WERI-Rb-1 (cell line): ENCODE results near the gene IL1RAPL2.

Experiments
- DNase-seq: peaks from one replicate; pipeline ENCODE4 v3.0.0-alpha.2; 2020
- H3K27ac ChIP-seq: fragments of 250-450 bp; sonication (Bioruptor Pico); 2 replicates; pipeline ENCODE4 v1.5.1; 2020; ENCODE audit warnings: mild to moderate bottlenecking, moderate library complexity
- H3K27me3 ChIP-seq: fragments of 250-450 bp; sonication (Bioruptor Pico); 2 replicates; pipeline ENCODE4 v1.5.1; 2021; ENCODE audit warnings: mild to moderate bottlenecking, low read depth, moderate library complexity; ENCODE audit not compliant: insufficient read depth, severe bottlenecking
- H3K36me3 ChIP-seq: fragments of 250-450 bp; sonication (Bioruptor Pico); 2 replicates; pipeline ENCODE4 v1.5.1; 2020; ENCODE audit warnings: mild to moderate bottlenecking, moderate library complexity
- H3K4me3 ChIP-seq: 2 replicates; pipeline ENCODE4 v1.5.1; 2011; ENCODE audit warnings: low read depth, mild to moderate bottlenecking, control low read depth, low read length
- H3K9me3 ChIP-seq: fragments of 250-450 bp; sonication (Bioruptor Pico); 2 replicates; pipeline ENCODE4 v1.5.1; 2021; ENCODE audit warnings: mild to moderate bottlenecking, moderate library complexity; ENCODE audit not compliant: severe bottlenecking
- CTCF ChIP-seq: IDR thresholded peaks from 2 replicates; pipeline ENCODE4 v1.5.1; 2011; ENCODE audit warnings: low read depth, mild to moderate bottlenecking, control low read depth, inconsistent platforms, low read length

IL1RAPL2 gene

GRCh38 chrX:105755109-105755508, 1189.1 kb downstream of the IL1RAPL2 start:
- H3K27me3 ChIP-seq: peaks cover 14% of the 10 kb centered on the region
- no peaks in the 10 kb centered on the region for H3K9me3 ChIP-seq
- no peak overlapping the region for H3K27ac ChIP-seq
- DNase-seq: no peak
- no peak overlapping the region for H3K4me3 ChIP-seq
- no peaks in the 10 kb centered on the region for H3K36me3 ChIP-seq
- no peak for TF ChIP-seq CTCF

- H3K36me3 ChIP-seq: no peaks in the 10 kb centered on the region
- TF ChIP-seq CTCF: no peak
- no peak overlapping the region for H3K4me3 ChIP-seq
- peaks cover 19% of the 10 kb centered on the region for H3K27me3 ChIP-seq
- no peak for DNase-seq
- no peak overlapping the region for H3K27ac ChIP-seq
- no peaks in the 10 kb centered on the region for H3K9me3 ChIP-seq
Observed at GRCh38 chrX:105758754-105759153, 1192.8 kb downstream of the IL1RAPL2 start.

- DNase-seq: no peak
- H3K4me3 ChIP-seq: no peak overlapping the region
- no peak overlapping the region for H3K27ac ChIP-seq
- no peaks in the 10 kb centered on the region for H3K36me3 ChIP-seq
- no peak for TF ChIP-seq CTCF
- H3K9me3 ChIP-seq: no peaks in the 10 kb centered on the region
- peaks cover 11% of the 10 kb centered on the region for H3K27me3 ChIP-seq
Observed at GRCh38 chrX:105759598-105759997, 1193.6 kb downstream of the IL1RAPL2 start.

GRCh38 chrX:105765691-105766090, 1199.7 kb downstream of the IL1RAPL2 start:
- TF ChIP-seq CTCF: no peak
- Histone ChIP-seq H3K27me3 (peaks cover 36% of the 10 kb centered on the region), H3K36me3 (no peaks in the 10 kb centered on the region), H3K27ac (no peak overlapping the region), H3K9me3 (no peaks in the 10 kb centered on the region), H3K4me3 (no peak overlapping the region)
- DNase-seq: no peak

GRCh38 chrX:105773801-105774200, 1207.8 kb downstream of the IL1RAPL2 start:
- Histone ChIP-seq H3K27ac (no peak overlapping the region), H3K27me3 (peaks cover 50% of the 10 kb centered on the region), H3K4me3 (no peak overlapping the region), H3K36me3 (no peaks in the 10 kb centered on the region), H3K9me3 (no peaks in the 10 kb centered on the region)
- no peak for DNase-seq
- TF ChIP-seq CTCF: no peak

- Histone ChIP-seq H3K9me3 (no peaks in the 10 kb centered on the region), H3K27ac (no peak overlapping the region), H3K27me3 (peaks cover 49% of the 10 kb centered on the region), H3K36me3 (no peaks in the 10 kb centered on the region), H3K4me3 (no peak overlapping the region)
- DNase-seq: no peak
- TF ChIP-seq CTCF: no peak
Observed at GRCh38 chrX:105775679-105776078, 1209.7 kb downstream of the IL1RAPL2 start.
